Activated CD4-positive, alpha-beta T cell treated with anti-CD3 and anti-CD28 coated beads for 36 hours (primary cell): ENCODE results near the gene PCDH8. TPM values are rescaled to one million over a fixed set of nuclear protein-coding genes. Genes with fewer than 3 reads are reported as not detected.

Experiments used
- ATAC-seq: fragments of 200-7000 bp; cut with Tn5 transposase; one replicate; pipeline ENCODE4 v1.10.0; 2021; ENCODE audit warnings: mild to moderate bottlenecking, moderate library complexity
- CTCF ChIA-PET: fragments of 350-600 bp; sonication (Branson Sonifier 250); formaldehyde crosslinking; loops from one replicate; lab custom pipeline; 2021; ENCODE audit warnings: antibody characterized with exemption; lab: Charles Lee
- POLR2A ChIA-PET: fragments of 350-600 bp; sonication (Branson Sonifier 250); formaldehyde crosslinking; loops from one replicate; lab custom pipeline; 2021; ENCODE audit warnings: antibody characterized with exemption, inconsistent platforms; lab: Charles Lee
- DNase-seq: peaks from one replicate; pipeline ENCODE4 v3.0.0-alpha.2; 2020
- H3K27ac Mint-ChIP-seq: one replicate; pipeline ENCODE4 v1.8.0; 2021; ENCODE audit warnings: mixed read lengths
- H3K27me3 Mint-ChIP-seq: one replicate; pipeline ENCODE4 v1.8.0; 2021; ENCODE audit warnings: mixed read lengths
- H3K36me3 Mint-ChIP-seq: one replicate; pipeline ENCODE4 v1.8.0; 2021; ENCODE audit warnings: low read depth, mixed read lengths
- H3K4me1 Mint-ChIP-seq: one replicate; pipeline ENCODE4 v1.8.0; 2021; ENCODE audit warnings: mixed read lengths
- H3K4me3 Mint-ChIP-seq: one replicate; pipeline ENCODE4 v1.8.0; 2021; ENCODE audit warnings: mild to moderate bottlenecking, moderate library complexity, mixed read lengths
- H3K9me3 Mint-ChIP-seq: one replicate; pipeline ENCODE4 v1.8.0; 2021; ENCODE audit warnings: low read depth, mixed read lengths
- intact Hi-C, 2 experiments: fragments of 100-400 bp; cut with DNase I in 1 of 2; cut with micrococcal nuclease in 1 of 2; formaldehyde crosslinking; loops; one replicate each; pipeline versions ENCODE4 v1.14.2 to v1.15.1; 2022 to 2024; cut with DNase I, micrococcal nuclease
- total RNA-seq, 2 experiments: library from RNA; stranded (reverse); gene quantifications; one replicate each; pipeline ENCODE4 v1.2.3, GENCODE V29; 2021

PCDH8 gene
- not detected for total RNA-seq

- peak; percentile 18 for ATAC-seq
- peaks cover 3% of the 10 kb centered on the region for H3K36me3 Mint-ChIP-seq
- H3K27me3 Mint-ChIP-seq = peaks cover 66% of the 10 kb centered on the region
- peak; percentile 48 for DNase-seq
- H3K4me1 Mint-ChIP-seq = peaks cover 24% of the 10 kb centered on the region
- CTCF ChIA-PET = interaction anchor here (0.7 to 1.1 kb wide), 3 partner anchors 183 to 196 kb away, joined by 3 read pairs; partner anchors contain the start of gene SUGT1
- POLR2A ChIA-PET = no interaction called here
- no peak within 1 kb of the TSS for H3K27ac Mint-ChIP-seq
- intact Hi-C loops = loop anchor here in 1 of 2 experiments (5.0 kb wide), 2 partner anchors 106 to 304 kb away; no protein-coding TSS in a partner anchor
- H3K9me3 Mint-ChIP-seq = no peaks in the 10 kb centered on the region
- no peak within 1 kb of the TSS for H3K4me3 Mint-ChIP-seq
These were observed at the start of gene PCDH8 for GRCh38 chr13:52848455-52849195. TSS of gene PCDH8 (minus strand) at chr13:52848640. CDS start at chr13:52848436, 204 bp downstream.

GRCh38 chr13:52896827-52897659 is 48.6 kb upstream of the PCDH8 start:
- Mint-ChIP-seq H3K4me3 (no peak overlapping the region), H3K36me3 (no peaks in the 10 kb centered on the region), H3K9me3 (no peaks in the 10 kb centered on the region), H3K4me1 (no peaks in the 10 kb centered on the region), H3K27ac (no peak overlapping the region), H3K27me3 (peaks cover 5% of the 10 kb centered on the region)
- POLR2A ChIA-PET = no interaction called here
- intact Hi-C loops = no loop called here
- DNase-seq (peak; percentile 36), ATAC-seq (no peak)
- CTCF ChIA-PET = interaction anchor here (0.6 kb wide), 2 partner anchors 203 to 247 kb away, joined by 3 read pairs; no protein-coding TSS in a partner anchor

GRCh38 chr13:52894413-52894812 is 46.0 kb upstream of the PCDH8 start:
- H3K9me3 Mint-ChIP-seq = no peaks in the 10 kb centered on the region
- H3K27ac Mint-ChIP-seq = no peak overlapping the region
- no peak overlapping the region for H3K4me3 Mint-ChIP-seq
- peaks cover 5% of the 10 kb centered on the region for H3K27me3 Mint-ChIP-seq
- H3K4me1 Mint-ChIP-seq = no peaks in the 10 kb centered on the region
- POLR2A ChIA-PET = no interaction called here
- DNase-seq (no peak), ATAC-seq (no peak)
- CTCF ChIA-PET = no interaction called here
- intact Hi-C loops = no loop called here
- no peaks in the 10 kb centered on the region for H3K36me3 Mint-ChIP-seq

- H3K4me3 Mint-ChIP-seq = no peak overlapping the region
- H3K9me3 Mint-ChIP-seq = no peaks in the 10 kb centered on the region
- H3K27ac Mint-ChIP-seq = no peak overlapping the region
- no peaks in the 10 kb centered on the region for H3K4me1 Mint-ChIP-seq
- intact Hi-C loops = no loop called here
- ChIA-PET POLR2A (no interaction called here), CTCF (interaction anchor here (0.9 kb wide), 1 partner anchor 75 kb away, joined by 4 read pairs; no protein-coding TSS in a partner anchor)
- peaks cover 5% of the 10 kb centered on the region for H3K27me3 Mint-ChIP-seq
- no peak for DNase-seq
- ATAC-seq = no peak
- no peaks in the 10 kb centered on the region for H3K36me3 Mint-ChIP-seq
These were observed 44.5 kb upstream of the PCDH8 start for GRCh38 chr13:52892925-52893324.

GRCh38 chr13:52891706-52892105 is 43.3 kb upstream of the PCDH8 start:
- Mint-ChIP-seq H3K36me3 (no peaks in the 10 kb centered on the region), H3K27me3 (peaks cover 8% of the 10 kb centered on the region), H3K9me3 (no peaks in the 10 kb centered on the region), H3K4me1 (no peaks in the 10 kb centered on the region), H3K4me3 (no peak overlapping the region), H3K27ac (no peak overlapping the region)
- ChIA-PET CTCF (no interaction called here), POLR2A (no interaction called here)
- DNase-seq (no peak), ATAC-seq (no peak)
- intact Hi-C loops = no loop called here

GRCh38 chr13:52887165-52887564 is 38.7 kb upstream of the PCDH8 start:
- ATAC-seq = no peak
- H3K36me3 Mint-ChIP-seq = no peaks in the 10 kb centered on the region
- peaks cover 9% of the 10 kb centered on the region for H3K27me3 Mint-ChIP-seq
- no peak for DNase-seq
- intact Hi-C loops = no loop called here
- CTCF ChIA-PET = no interaction called here
- H3K4me3 Mint-ChIP-seq = no peak overlapping the region
- H3K4me1 Mint-ChIP-seq = no peaks in the 10 kb centered on the region
- H3K9me3 Mint-ChIP-seq = no peaks in the 10 kb centered on the region
- POLR2A ChIA-PET = interaction anchor here (0.6 kb wide), 1 partner anchor 121 kb away, joined by 3 read pairs; no protein-coding TSS in a partner anchor
- no peak overlapping the region for H3K27ac Mint-ChIP-seq

GRCh38 chr13:52885141-52885540 is 36.7 kb upstream of the PCDH8 start:
- no peak overlapping the region for H3K4me3 Mint-ChIP-seq
- CTCF ChIA-PET = no interaction called here
- ATAC-seq = no peak
- no peak for DNase-seq
- no peaks in the 10 kb centered on the region for H3K36me3 Mint-ChIP-seq
- POLR2A ChIA-PET = no interaction called here
- intact Hi-C loops = no loop called here
- H3K4me1 Mint-ChIP-seq = no peaks in the 10 kb centered on the region
- peaks cover 16% of the 10 kb centered on the region for H3K27me3 Mint-ChIP-seq
- no peak overlapping the region for H3K27ac Mint-ChIP-seq
- no peaks in the 10 kb centered on the region for H3K9me3 Mint-ChIP-seq

GRCh38 chr13:52884429-52885010 is 36.1 kb upstream of the PCDH8 start:
- ATAC-seq (no peak), DNase-seq (no peak)
- H3K4me3 Mint-ChIP-seq = no peak overlapping the region
- no peaks in the 10 kb centered on the region for H3K36me3 Mint-ChIP-seq
- intact Hi-C loops = no loop called here
- no peaks in the 10 kb centered on the region for H3K9me3 Mint-ChIP-seq
- H3K27ac Mint-ChIP-seq = no peak overlapping the region
- POLR2A ChIA-PET = no interaction called here
- no peaks in the 10 kb centered on the region for H3K4me1 Mint-ChIP-seq
- CTCF ChIA-PET = no interaction called here
- H3K27me3 Mint-ChIP-seq = peaks cover 16% of the 10 kb centered on the region

GRCh38 chr13:52882785-52883184 is 34.3 kb upstream of the PCDH8 start:
- H3K4me3 Mint-ChIP-seq = no peak overlapping the region
- POLR2A ChIA-PET = no interaction called here

GRCh38 chr13:52879950-52880741 is 31.7 kb upstream of the PCDH8 start:
- Mint-ChIP-seq H3K36me3 (peaks cover 2% of the 10 kb centered on the region), H3K4me1 (no peaks in the 10 kb centered on the region), H3K9me3 (peaks cover 10% of the 10 kb centered on the region), H3K4me3 (no peak overlapping the region), H3K27ac (no peak overlapping the region), H3K27me3 (peaks cover 15% of the 10 kb centered on the region)
- no peak for DNase-seq
- POLR2A ChIA-PET = interaction anchor here (0.7 kb wide), 1 partner anchor 167 kb away, joined by 3 read pairs; no protein-coding TSS in a partner anchor
- intact Hi-C loops = no loop called here
- CTCF ChIA-PET = no interaction called here
- no peak for ATAC-seq

More at GRCh38 chr13:52882785-52883184, 34.3 kb upstream of the PCDH8 start:
- Mint-ChIP-seq H3K4me1 (no peaks in the 10 kb centered on the region), H3K9me3 (no peaks in the 10 kb centered on the region), H3K27me3 (peaks cover 19% of the 10 kb centered on the region), H3K27ac (no peak overlapping the region), H3K36me3 (no peaks in the 10 kb centered on the region)
- DNase-seq = no peak
- CTCF ChIA-PET = no interaction called here
- ATAC-seq = no peak
- intact Hi-C loops = no loop called here

GRCh38 chr13:52878831-52879230 is 30.4 kb upstream of the PCDH8 start:
- intact Hi-C loops = no loop called here
- CTCF ChIA-PET = no interaction called here

More at GRCh38 chr13:52878831-52879230, 30.4 kb upstream of the PCDH8 start:
- Mint-ChIP-seq H3K4me3 (no peak overlapping the region), H3K4me1 (no peaks in the 10 kb centered on the region), H3K27ac (no peak overlapping the region), H3K36me3 (peaks cover 2% of the 10 kb centered on the region), H3K9me3 (peaks cover 16% of the 10 kb centered on the region), H3K27me3 (peaks cover 15% of the 10 kb centered on the region)
- POLR2A ChIA-PET = no interaction called here
- DNase-seq (no peak), ATAC-seq (no peak)
